Measurements from ENCODE around the gene GNG7.
A peak's percentile ranks its signal among the peaks of the same experiment; 100 is the strongest.

Gene GNG7

DNA sequence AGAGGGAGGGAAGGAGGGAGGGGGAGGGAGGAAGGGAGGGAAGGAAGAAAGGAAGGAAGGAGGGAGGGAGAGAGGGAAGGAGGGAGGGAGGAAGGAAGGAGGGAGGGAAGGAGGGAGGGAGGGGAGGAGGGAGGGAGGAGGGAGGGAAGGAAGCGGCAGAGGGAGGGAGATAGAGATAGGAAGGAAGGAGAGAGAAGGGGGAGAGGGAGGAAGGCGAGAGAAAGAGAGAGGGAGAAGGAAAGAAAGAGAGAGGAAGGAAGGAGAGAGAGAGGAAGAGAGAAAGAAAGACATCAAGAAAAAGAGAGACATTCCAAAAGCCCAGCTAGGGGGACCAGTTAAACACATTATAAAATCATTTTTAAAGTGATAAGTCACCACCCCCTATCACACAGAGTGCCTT lies 62.5 kb downstream of the GNG7 start:
- no peak overlapping the region for H3K4me3 ChIP-seq (ENCODE audit: low read length)
- H3K27ac ChIP-seq (ENCODE audit: low read length) = no peak overlapping the region
- peaks cover 39% of the 10 kb centered on the region for H3K27me3 ChIP-seq (ENCODE audit: low read depth, low read length)
- no peak overlapping the region for H3K4me2 ChIP-seq (ENCODE audit: low read length)
- no peaks in the 10 kb centered on the region for H3K79me2 ChIP-seq (ENCODE audit: low read length)
- H3K9ac ChIP-seq (ENCODE audit: low read length) = no peak overlapping the region
- no peaks in the 10 kb centered on the region for H3K36me3 ChIP-seq (replicated peaks; ENCODE audit: low read depth, low read length)
- H2AFZ ChIP-seq (ENCODE audit: low read depth, low read length) = no peak overlapping the region
- H3K4me1 ChIP-seq (ENCODE audit: low read length) = peaks cover 18% of the 10 kb centered on the region
- no peaks in the 10 kb centered on the region for H3K9me3 ChIP-seq (ENCODE audit: insufficient read depth, low read length)
- H4K20me1 ChIP-seq (ENCODE audit: insufficient read depth, low read length) = no peaks in the 10 kb centered on the region
- TF ChIP-seq, protein P1, sequence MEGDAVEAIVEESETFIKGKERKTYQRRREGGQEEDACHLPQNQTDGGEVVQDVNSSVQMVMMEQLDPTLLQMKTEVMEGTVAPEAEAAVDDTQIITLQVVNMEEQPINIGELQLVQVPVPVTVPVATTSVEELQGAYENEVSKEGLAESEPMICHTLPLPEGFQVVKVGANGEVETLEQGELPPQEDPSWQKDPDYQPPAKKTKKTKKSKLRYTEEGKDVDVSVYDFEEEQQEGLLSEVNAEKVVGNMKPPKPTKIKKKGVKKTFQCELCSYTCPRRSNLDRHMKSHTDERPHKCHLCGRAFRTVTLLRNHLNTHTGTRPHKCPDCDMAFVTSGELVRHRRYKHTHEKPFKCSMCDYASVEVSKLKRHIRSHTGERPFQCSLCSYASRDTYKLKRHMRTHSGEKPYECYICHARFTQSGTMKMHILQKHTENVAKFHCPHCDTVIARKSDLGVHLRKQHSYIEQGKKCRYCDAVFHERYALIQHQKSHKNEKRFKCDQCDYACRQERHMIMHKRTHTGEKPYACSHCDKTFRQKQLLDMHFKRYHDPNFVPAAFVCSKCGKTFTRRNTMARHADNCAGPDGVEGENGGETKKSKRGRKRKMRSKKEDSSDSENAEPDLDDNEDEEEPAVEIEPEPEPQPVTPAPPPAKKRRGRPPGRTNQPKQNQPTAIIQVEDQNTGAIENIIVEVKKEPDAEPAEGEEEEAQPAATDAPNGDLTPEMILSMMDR (IDR thresholded peaks at IDR 0.05; ENCODE audit: low read depth, low read length) = no peak
- TF ChIP-seq EZH2phosphoT487 (IDR thresholded peaks at IDR 0.05; ENCODE audit: low read depth) = no peak

DNA sequence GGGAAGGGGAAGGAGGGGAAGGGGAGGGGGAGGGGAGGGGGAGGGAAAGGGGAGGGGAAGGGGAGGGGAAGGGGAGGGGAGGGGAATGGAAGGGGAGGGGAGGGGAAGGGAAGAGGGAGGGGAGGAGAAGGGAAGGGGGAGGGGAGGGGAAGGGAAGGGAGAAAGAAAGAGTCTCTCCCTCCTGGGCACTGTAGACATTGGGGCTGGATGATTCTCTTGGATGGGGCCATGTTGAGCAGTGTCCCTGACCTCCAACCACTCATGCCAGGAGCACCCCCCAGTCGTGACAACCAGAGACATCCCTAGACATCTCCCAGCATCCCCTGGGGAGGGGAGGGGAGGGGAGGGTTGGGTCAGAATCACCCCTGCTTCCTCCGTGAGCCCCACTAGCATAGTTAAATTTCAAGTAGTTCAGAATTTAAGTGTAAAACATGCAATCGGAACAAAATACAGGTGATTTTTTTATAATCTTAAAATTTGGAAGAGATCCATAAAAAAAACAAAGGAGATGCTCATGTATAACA lies 64.0 kb downstream of the GNG7 start:
- Histone ChIP-seq H3K36me3 (replicated peaks; ENCODE audit: low read depth, low read length) (no peaks in the 10 kb centered on the region), H3K4me2 (ENCODE audit: low read length) (no peak overlapping the region), H2AFZ (ENCODE audit: low read depth, low read length) (no peak overlapping the region), H3K79me2 (ENCODE audit: low read length) (no peaks in the 10 kb centered on the region), H3K27ac (ENCODE audit: low read length) (no peak overlapping the region), H3K4me3 (ENCODE audit: low read length) (no peak overlapping the region), H3K9ac (ENCODE audit: low read length) (no peak overlapping the region), H3K4me1 (ENCODE audit: low read length) (peaks cover 29% of the 10 kb centered on the region), H4K20me1 (ENCODE audit: insufficient read depth, low read length) (no peaks in the 10 kb centered on the region), H3K27me3 (ENCODE audit: low read depth, low read length) (peaks cover 45% of the 10 kb centered on the region), H3K9me3 (ENCODE audit: insufficient read depth, low read length) (no peaks in the 10 kb centered on the region)
- TF ChIP-seq, protein P1 (IDR thresholded peaks at IDR 0.05; ENCODE audit: low read depth, low read length) = no peak
- TF ChIP-seq EZH2phosphoT487 (IDR thresholded peaks at IDR 0.05; ENCODE audit: low read depth) = no peak

DNA sequence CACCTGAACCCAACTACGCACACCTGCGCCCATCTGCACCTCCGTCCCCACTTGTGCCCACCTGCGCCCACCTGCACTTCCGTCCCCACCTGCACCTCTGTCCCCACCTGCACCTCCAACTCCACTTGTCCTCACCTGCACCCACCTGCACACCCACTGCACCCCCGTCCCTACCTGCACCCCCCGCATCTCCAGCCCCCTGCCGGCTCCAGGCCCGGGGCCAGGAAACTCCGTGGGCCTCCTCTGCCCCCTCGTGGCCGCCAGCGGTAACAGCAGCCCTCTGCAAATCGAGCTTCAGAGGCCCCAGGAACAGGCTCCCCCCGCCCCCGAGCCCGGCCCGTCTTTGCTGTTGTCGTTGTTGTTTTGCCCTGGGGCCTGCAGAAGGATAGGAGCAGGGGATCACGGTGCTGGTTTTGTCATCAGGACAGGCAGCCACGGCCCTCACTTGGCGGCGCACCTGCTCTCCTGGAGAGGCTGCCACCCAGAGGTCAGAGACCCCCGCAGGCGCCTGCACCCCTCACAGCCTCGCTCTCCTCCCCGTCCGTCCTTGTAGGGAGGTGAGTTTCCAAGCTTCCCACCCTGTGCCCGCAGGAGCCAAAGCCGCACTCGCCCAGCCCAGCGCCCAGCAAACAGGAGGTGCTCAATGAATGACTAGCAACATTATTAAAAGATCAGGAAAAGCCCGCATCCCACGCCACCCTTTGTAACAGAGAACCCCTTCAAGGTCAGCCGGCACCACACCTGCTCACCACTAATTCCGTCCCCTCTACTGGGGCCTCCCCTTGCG lies 65.4 kb downstream of the GNG7 start:
- Histone ChIP-seq H3K79me2 (ENCODE audit: low read length) (no peaks in the 10 kb centered on the region), H3K9ac (ENCODE audit: low read length) (0 out of 2 replicates have a peak overlapping the region, but pooled peaks have one; percentile 11), H2AFZ (ENCODE audit: low read depth, low read length) (peak overlapping the region; percentile 85; the same call in 1 of the 2 replicates), H3K27me3 (ENCODE audit: low read depth, low read length) (peaks cover 45% of the 10 kb centered on the region), H3K9me3 (ENCODE audit: insufficient read depth, low read length) (no peaks in the 10 kb centered on the region), H3K27ac (ENCODE audit: low read length) (no peak overlapping the region), H3K4me3 (ENCODE audit: low read length) (peak overlapping the region; percentile 73), H3K36me3 (replicated peaks; ENCODE audit: low read depth, low read length) (no peaks in the 10 kb centered on the region), H4K20me1 (ENCODE audit: insufficient read depth, low read length) (no peaks in the 10 kb centered on the region), H3K4me1 (ENCODE audit: low read length) (peaks cover 31% of the 10 kb centered on the region), H3K4me2 (ENCODE audit: low read length) (peak overlapping the region; percentile 91)
- TF ChIP-seq EZH2phosphoT487 (IDR thresholded peaks at IDR 0.05; ENCODE audit: low read depth) = no peak
- TF ChIP-seq, protein P1 (IDR thresholded peaks at IDR 0.05; ENCODE audit: low read depth, low read length) = peak; percentile 97

DNA sequence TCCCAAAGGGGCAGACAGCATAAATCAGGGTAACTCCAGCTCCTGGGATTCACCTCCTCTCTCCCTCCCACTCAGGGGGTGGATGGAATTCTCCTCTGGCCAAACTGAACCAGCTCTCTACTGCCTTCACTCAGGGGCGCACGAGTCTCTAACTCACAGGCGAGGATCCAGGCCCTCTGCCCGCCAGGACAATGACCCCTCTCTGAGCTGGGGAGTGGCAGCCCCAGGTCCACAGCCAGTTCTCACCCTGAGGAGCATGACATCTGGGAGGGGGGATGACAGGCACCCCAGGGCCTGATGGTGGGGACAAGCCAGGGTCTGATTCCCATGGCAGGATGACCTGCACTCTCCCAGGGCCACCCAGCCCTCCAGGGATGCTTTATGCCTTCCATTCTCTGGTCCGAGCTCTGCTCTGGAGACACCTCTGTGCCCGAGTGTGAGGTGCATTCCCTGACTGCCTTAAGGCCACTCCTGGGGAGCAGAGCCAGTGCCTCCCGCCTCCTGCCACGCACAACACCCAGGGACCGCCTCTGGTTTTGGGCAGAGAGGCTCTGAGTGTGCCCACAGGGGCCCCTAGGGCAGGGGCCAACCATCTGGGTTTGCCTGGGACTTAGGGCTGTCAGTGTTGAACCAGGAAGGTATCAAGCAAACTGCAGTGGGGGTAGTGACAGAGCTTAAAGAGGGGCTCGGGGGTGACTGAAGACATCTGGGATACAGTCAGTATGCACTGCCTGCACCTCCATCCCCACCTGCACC lies 66.2 kb downstream of the GNG7 start:
- TF ChIP-seq, protein P1 (IDR thresholded peaks at IDR 0.05; ENCODE audit: low read depth, low read length) = no peak
- no peak for TF ChIP-seq EZH2phosphoT487 (IDR thresholded peaks at IDR 0.05; ENCODE audit: low read depth)
- H3K4me2 ChIP-seq (ENCODE audit: low read length) = peak overlapping the region; percentile 91
- H3K9me3 ChIP-seq (ENCODE audit: insufficient read depth, low read length) = no peaks in the 10 kb centered on the region

More for the DNA sequence above, 66.2 kb downstream of the GNG7 start:
- H2AFZ ChIP-seq (ENCODE audit: low read depth, low read length) = no peak overlapping the region
- H4K20me1 ChIP-seq (ENCODE audit: insufficient read depth, low read length) = no peaks in the 10 kb centered on the region
- H3K4me3 ChIP-seq (ENCODE audit: low read length) = no peak overlapping the region
- H3K27ac ChIP-seq (ENCODE audit: low read length) = no peak overlapping the region
- H3K36me3 ChIP-seq (replicated peaks; ENCODE audit: low read depth, low read length) = no peaks in the 10 kb centered on the region
- peaks cover 45% of the 10 kb centered on the region for H3K27me3 ChIP-seq (ENCODE audit: low read depth, low read length)
- H3K9ac ChIP-seq (ENCODE audit: low read length) = no peak overlapping the region
- peaks cover 39% of the 10 kb centered on the region for H3K4me1 ChIP-seq (ENCODE audit: low read length)
- no peaks in the 10 kb centered on the region for H3K79me2 ChIP-seq (ENCODE audit: low read length)
